ENCODE data around the gene BCL7B. TPM values are rescaled to one million over a fixed set of nuclear protein-coding genes. Genes with fewer than 3 reads are reported as not detected.
A peak's percentile ranks its signal among the peaks of the same experiment; 100 is the strongest.
"Not testable (repeated sequence)": the region's sequence is repeated elsewhere in the genome, so short reads cannot be mapped to it uniquely, and the experiment has no call there.

BCL7B gene
- total RNA-seq = 11.8 TPM

DNA sequence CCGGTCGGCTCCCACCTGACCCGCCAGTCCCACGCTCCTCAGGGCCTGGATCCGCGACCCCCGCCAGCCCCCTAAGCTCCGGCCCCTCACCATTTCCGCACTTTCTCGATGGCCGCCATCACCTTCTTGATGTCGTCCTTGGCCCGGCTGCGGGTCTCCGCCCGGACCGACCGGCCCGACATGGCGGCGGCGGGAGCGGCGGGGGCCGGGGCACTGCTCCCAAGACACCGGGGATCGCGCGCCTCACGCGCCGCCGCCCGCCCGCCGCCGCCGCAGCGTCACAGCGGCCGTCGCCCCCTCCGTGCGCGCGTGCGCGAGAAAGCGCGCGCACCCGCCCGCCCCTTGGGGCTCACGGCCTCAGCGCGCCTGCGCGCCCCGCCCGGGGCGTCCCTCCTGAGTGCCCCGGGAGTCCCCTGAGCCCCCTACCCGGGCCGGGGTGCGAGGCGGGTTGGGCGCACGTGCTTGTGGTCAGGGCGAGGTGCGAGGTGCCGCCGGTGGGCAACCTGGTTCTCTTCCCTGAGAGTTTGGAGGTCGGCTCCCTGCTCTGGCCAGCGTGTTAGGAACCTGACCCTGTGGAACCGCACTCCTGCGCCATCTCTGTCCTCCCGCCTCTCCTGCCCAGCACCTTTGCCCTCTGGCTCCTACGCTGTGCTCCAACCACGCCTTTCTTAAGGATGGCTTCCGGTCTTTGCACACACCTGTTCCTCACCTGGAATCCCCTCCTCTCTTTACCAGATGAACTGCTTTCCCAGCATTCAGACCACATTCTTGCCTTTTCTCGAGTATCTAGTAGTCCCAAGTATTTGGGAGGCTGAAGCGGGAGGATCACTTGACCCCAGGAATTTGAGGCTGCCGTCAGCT is at the start of gene BCL7B:
Gene BCL7B (minus strand): TSS at position 294 of the 861 bp plus-strand sequence. CDS start 112 bp downstream, at position 182.
- peak; percentile 77 for DNase-seq

DNA sequence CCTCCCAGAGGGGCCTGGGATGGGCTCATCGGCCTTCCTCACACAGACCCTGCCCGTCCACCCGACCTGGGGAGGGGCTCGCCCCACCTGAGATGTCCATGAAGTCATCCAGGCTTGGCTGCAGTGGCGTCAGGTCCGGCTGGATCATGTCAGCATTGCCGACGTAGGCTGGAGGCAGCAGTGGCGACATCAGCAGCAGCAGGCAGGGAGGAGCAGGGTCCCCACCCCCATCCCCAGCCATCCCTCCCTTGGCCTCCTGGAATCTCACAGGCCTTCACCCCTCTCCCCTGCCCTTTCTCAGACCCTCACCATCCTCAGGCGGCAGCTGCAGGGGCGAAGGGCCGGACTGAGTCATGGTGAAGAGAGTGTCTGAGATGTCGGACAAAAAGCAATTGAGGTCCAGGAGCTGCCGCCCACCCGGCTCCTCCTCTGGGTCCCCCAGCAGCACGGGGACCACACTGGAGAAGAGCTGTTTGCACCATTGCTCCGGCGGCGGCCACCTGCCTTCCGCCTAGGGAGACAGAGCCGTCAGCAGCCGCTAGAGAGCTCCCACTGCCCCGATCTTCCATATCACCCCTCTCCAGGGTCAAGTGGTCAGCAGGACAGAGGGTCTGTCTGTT is 48.2 kb upstream of the BCL7B start:
- no peak for DNase-seq

DNA sequence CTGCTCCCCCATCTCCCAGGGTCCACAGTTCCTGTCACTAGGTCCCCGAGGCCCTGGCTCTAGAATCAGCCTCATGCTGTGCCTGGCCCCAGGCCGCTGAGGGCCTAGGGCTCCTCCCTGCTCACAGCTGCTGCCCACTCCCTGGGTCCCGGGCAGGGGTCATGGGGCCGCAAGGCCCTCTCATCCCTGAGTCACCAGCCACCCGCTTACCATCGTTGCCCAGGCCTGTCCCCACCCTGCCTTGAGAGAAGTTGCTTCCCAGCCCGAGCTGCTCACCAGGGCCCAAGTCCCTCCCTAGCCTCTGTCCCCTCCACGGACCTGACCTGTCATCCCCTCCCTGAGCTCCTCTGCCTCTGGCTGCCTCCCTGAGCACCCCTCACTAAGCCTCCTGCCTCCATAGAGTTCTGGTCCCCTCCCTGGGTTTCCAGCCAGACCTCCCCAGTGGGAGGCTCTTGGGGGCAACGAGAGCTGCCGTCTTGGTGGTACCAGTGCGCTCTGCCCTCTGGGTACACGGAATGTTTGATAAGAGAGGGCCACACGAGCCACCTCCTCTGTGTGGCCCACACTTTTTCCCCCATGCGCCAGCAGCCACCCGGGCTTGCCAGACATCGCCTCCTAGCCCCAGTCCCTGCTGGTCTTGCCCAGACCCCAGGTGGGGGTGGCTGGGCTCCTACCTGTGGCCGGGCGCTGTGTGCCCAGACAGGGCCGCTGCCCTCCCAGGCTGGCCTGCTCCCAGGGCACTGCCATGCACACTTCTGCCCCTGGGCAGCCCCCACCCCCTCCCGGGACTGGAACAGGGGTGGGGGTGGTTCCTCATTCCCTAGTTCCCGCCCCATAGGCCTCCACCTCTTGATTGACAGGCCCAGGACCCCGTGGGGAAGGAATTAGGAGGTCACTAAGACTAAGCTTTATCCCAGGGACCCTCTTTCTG is 45.5 kb upstream of the BCL7B start:
- no peak for DNase-seq

DNA sequence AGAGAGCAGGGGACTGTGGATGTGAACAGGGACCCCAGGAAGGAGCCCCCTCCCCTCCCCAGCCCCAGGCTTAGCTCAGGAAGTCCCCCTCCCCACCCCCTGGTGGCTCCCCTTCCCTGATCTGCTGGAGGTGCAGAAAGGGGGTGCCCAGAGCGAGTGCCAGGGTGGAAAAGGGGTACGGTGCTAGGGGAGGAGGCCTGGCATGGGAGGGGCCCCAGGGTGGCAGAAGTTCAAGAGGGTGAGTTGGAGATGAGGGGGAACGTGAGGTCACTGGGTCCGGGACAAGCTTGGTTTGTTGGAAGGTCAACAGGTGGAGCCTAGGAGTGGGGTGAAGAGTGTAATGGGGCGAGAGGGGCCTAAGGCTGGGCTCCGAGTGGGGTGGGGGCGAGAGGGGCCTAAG is 42.4 kb upstream of the BCL7B start:
- DNase-seq = no peak

DNA sequence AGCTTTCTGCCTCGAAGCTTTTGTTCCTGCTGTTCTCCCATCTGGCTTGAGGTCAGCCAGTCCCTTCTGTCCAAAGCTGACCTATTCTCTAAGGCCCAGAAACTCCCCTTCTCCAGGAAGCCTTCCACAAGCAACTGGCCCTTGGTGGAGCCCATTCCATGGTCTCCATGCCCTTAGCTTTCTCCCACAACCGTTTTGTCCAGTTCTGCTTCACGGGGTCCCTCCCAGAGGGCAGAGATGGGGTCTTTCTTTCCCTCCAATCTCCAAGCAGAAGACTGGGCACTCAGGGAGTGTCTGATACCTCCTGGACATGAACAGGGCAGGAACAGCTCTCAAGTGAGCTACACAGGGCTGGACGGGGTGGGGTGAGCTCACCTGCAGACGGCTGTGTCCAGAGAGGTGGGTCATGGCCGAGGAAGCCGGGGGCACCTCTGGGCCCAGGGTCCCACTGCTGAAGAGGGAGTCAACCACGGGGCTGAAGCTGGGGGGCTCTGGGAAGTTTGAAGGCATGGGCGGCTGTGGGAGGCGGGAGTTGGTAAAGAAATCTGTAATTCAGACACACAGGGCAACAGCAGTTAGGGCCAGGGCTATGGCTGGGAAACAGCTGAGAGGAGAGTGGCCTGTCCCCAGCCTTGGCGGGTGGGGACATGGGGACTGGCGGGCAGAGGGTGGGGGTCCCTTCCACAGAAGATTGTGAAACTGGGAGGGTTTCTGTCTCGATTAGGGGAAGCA is 41.8 kb upstream of the BCL7B start:
- DNase-seq = no peak

DNA sequence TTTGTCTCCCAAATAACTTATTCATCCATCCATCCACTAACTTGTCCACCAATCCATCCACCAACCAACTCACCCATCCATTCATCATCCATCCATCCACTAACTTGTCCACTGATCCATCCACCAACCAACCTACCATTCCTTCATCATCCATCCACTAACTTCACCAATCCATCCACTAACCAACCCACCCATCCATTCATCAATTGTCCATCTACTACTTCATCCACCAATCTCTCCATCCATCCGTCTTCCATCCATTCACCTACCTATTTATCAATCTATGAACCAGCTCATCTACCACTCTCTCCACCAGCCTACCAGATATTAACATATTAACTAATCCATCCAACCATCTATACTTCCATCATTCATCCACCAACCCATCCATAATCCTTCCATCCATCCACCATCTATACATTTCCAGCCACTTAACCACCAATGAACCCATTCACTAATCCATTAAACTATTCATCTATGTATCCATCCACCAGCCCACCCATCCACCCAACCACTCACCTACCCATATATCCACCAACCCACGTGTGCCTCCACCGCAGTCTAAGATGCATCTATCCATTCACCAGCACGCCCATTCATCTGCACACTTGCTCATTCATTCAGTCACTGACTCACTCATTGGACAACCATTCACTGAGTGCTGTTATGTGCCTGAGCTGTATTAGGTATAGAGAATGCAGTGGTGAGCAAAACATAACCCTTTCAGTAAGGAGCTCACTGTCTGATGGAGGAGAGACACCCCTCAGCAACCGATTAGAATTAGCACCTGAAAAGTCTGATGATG is 40.7 kb upstream of the BCL7B start:
- no peak for DNase-seq

DNA sequence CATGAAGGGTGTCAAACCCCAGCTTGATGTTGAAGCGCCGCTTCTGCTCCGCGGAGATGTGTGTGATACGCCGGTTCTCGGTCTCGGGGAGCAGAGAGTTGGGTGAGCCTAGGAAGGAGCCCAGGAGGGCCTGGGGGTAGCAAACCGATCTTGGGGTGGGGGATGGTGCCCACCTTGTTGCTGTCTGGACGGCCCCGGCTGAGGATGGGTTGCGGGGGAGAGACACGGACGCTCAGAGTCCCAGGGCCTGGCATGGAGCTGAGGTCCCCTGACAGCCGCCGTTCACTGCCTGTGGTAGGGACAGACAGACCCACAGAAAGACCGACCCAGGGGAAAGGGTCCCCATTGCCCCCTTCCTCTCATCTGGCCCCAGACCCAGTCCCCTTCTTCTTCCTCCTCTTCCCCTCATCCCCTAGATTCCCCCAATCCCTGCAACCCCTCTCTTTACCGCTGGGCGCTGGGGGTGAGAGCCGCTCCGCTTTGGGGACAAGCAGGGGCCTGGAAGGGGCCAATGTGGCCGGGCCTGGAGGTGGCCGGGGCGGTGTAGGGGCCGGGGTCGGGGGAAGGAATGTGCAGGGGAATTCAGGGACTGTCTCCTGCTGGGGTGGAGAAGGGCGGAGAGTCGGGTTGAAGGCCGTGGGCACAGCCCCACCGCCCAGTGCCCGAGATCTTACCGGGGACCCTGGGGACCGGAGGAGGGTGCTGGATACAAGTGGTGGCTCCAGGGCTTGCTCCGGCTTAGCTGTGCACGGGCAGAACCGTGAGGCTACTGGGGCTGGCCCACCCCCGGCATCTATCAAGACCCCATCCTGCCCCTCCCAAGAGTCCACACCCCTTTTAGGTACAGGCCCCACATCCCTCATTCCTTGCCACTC is 38.9 kb upstream of the BCL7B start:
- no peak for DNase-seq

DNA sequence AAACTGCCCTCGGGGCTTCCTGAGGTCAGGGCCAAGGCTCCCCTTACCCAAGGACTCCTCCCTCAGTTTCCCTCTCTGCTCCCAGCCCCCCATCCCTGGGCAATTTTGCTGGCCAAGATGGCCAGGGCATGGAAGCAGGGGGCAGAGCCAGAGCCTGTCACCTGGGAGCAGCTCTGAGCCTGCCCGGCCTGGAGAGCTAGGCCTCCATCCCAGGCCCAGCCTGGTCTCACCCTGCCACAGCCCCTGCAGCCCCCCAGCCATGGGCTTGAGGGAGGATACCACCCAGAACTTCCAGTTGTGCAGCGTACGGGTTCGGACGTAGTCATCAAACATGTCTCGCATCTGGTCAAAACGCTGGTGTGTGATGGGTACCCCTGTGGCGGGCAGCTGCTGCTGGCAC is 37.9 kb upstream of the BCL7B start:
- DNase-seq = no peak

DNA sequence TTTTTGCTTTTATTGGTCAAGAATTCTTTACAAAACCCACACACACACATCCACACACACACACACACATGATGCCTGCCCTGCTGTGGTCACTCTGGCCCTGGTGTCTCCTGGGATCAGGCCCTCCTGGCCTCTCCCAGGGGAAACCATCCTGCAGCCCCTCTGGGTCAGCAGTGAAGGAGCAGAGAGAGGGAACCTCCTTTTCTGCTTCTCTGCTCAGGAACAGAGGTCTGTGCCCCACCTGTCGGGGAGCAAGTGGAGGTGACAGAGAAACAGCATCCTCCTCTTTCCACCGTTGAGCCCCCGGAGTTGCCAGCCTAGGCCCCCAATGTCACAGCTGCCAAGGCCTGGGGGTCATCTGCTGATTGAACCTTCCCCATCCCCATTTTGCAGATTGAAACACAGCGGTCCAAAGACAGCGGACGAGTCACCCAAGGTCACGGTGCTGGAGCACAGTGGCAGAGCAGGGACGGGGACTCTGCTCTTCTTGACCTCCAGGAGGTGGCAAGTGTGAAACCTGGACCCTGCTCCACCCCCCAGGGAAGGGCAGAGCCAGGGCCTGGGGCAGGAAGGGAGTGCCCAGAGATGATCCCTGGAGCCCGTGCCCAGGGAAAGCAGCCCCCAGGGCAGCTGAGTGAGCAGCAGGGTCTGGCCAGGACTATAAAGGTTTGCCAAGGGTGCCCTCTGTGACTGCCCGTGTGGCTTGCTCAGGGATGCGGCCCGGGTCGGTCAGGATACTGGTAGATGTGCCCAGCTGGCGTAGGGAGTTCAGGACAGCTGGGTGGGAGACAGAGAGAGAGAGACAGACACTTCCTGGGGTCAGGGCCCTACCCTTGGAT is 35.9 kb upstream of the BCL7B start:
- no peak for DNase-seq

DNA sequence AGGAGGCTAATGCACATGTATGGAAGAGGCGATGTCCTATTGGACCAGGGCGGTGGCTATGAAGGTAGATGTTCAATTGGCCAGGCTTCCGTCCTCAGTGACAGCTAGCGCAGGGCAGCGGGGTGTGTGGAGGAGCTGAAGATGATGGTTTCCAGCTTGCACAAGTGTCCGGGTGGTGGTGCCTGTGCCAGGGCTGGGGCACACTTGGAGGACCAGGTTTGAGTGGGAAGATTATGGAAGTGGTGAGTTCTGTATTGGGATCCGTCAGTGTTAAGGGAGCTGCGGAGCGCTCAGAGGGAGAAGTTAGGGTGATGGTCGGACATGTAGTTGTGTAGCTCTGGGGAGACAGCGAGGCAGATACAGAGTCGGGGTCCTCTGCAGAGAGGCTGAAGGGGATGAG is 29.4 kb upstream of the BCL7B start:
- DNase-seq = no peak

DNA sequence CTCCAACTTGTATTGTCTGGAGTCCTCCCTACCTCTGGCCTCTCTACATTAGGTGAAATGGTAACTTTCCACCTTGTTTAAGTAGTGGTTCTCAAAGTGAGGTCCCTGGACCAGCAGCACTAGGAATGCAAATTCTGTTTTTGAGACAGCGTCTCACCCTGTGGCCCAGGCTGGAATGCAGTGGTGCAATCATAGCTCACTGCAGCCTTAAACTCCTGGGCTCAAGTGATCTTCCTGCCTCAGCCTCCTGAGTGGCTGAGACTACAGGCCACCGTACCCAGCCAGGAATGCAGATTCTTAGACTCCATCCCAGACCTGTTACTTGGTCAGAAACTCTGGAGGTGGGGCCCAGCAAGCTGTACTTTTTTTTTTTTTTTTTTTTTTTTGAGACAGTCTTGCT is 27.7 kb upstream of the BCL7B start:
- DNase-seq = no peak

DNA sequence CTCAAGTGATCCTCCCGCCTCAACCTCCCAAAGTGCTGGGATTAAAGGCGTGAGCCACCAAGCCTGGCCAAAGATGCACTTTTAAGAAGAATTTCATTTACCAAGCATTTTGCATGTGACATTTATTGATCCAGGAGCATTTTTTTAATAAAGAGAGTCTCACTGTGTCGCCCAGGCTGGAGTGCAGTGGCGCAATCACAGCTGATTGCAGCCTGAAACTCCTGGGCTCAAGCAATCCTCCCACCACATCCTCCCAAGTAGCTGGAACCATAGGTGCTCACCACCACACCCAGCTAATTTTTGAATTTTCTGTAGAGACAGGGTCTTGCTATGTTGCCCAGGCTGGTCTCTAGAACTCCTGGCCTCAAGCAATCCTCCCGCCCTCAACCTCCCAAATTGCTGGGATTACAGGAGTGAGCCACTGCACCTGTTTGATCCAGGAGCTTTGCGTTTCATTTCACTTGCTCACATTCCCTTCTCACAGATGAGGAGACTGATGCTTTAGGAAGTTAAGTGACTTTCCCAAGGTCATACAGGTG is 25.2 kb upstream of the BCL7B start:
- no peak for DNase-seq

DNA sequence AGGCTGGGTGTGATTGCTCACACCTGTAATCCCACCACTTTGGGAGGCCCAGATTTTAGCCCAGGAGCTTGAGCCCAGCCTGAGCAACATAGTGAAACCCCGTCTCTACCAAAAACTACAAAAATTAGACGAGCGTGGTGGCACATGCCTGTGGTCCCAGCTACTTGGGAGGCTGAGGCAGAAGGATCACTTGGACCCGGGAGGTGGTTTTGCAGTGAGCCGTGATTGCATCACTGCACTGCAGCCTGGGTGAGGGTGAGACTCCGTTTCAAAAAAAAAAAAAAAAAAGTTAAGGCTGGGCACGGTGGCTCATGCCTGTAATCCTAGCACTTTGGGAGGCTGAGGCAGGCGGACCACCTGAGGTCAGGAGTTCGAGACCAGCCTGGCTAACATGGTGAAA is 23.5 kb upstream of the BCL7B start:
- not testable (repeated sequence) for DNase-seq

DNA sequence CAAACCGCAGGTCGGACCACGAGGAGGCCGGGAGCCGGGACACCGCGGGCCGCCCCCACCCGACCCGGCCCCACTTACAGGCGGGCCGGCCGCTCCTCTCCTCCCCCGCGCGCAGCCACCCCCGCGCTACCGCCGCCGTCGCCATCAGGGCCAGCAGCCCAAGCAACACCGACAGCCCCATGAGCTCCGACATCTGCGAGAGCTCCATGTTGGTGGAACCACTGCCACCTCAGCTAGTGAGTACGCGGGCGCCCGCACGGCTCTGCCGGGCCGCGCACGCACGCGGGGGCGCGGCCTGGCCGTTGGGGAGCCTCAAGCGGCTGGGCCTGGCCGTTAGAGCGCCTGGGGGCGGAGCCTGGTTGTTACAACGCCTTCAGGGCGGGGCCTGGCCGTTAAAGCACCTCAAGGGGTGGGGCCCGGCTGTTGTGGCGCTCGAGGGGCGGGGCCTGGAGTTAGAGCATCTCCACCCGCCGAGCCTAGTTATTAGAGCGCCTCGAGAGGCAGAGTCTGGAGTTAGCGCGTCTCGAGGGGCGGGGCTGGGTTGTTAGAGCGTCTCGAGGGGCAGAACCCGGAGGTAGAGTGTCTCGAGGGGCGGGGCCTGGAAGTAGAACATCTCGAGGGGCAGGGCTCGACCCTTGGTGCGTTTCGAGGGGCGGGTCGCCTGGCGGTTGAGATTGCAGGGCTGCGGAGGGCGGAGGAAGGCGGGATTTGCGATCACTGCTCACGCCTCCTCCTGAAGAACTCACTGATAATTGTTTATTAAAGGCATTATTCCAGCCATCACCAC is 21.0 kb upstream of the BCL7B start, which contains the start of gene TBL2:
Gene TBL2 (minus strand): TSS at position 238 of the 787 bp plus-strand sequence. CDS start 30 bp downstream, at position 208.
- peak; percentile 100 for DNase-seq

DNA sequence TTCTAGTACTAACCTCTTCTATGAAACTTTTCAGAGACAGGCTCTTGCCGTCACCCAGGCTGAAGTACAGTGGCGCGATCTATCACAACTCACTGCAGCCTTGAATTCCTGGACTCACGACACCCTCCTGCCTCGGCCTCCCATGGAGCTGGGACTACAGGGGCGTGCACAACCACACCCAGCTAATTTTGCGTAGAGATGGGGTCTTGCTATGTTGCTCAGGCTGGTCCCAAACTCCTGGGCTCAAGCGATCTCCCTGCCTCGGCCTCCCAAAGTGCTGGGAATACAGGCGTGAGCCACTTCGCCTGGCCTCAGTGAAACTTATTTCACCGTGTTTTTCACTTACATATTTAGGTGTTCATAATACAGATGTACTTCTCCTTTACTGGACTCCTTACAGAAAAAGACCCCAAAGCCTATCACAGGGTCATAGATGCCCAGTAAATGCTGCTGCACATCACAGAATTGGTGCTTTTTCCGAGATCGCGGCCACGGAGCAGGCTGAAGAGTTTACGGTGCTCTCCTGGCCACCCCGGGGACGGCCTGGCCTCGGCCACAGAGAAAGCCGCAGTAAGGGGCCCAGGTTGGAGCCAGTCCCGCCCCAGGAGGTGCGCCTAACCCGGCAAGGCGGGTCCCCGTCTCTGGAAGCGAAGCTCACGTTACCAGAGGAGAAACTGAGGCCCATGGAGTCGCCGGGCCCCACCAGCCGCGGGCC is 20.3 kb upstream of the BCL7B start:
- DNase-seq = peak; percentile 16

DNA sequence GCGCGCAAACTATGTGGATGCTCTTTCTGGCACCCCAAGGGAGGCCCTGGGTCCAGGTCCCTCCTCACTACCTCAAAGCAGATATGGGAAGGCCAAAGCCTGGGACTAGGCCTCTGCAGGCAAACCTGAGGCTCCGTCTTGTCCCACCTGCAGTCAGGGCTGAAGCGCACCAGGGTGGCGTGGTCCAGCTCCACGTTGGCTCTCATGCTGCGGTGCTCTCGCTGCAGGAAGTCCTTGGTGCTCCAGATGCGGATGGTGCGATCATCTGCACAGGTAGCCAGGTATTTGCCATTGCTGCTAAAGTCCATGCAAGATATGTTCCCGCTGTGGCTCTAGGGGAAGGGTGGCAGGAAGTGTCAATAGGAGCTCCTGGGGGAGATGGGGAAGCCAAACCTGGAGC is 16.3 kb upstream of the BCL7B start:
- DNase-seq = no peak

DNA sequence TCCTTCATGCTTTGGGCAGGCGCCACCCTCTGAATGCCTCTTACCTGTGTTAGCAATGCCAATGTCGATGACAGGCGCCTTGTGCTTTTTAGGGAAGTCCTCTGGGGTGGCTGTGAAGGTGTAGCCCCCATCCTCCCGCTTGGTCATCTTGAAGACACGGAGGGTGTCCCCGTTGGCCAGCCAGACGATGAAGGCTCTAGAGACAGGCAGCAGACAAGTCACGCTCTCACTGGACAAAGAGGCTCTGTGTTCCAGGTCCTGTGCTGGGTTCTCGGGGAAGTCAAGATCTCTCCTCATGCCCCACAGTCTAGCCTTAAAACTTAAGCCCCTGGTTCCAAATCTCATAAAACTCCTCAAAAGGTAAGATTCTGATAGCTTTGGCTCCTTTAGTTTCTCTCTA is 15.8 kb upstream of the BCL7B start:
- no peak for DNase-seq

Measured in tongue (tissue), 2 donors.